Trophoblast cell (in vitro differentiated cells and primary cell): ENCODE measurements around the gene ICAM5.

Experiments
- DNase-seq, 2 donors: peaks; one replicate each; pipeline ENCODE4 v3.0.0-alpha.2; 2016
- H2AFZ ChIP-seq: 2 replicates; pipeline ENCODE4 v1.6.1; 2013; ENCODE audit warnings: low read length, moderate library complexity, mild to moderate bottlenecking; ENCODE audit not compliant: insufficient read depth, poor library complexity
- H2AK5ac ChIP-seq: 2 replicates; pipeline ENCODE4 v1.6.1; 2013; ENCODE audit warnings: mild to moderate bottlenecking, low read length
- H2BK120ac ChIP-seq: 2 replicates; pipeline ENCODE4 v1.6.1; 2013; ENCODE audit warnings: low read length, mild to moderate bottlenecking, moderate library complexity; ENCODE audit not compliant: insufficient read depth, poor library complexity
- H2BK12ac ChIP-seq: 2 replicates; pipeline ENCODE4 v1.6.1; 2013; ENCODE audit warnings: mild to moderate bottlenecking, low read length, moderate library complexity
- H2BK5ac ChIP-seq: 2 replicates; pipeline ENCODE4 v1.6.1; 2013; ENCODE audit warnings: low read length, low read depth, moderate library complexity, mild to moderate bottlenecking; ENCODE audit not compliant: poor library complexity
- H3K14ac ChIP-seq: 2 replicates; pipeline ENCODE4 v1.6.1; 2013; ENCODE audit warnings: mild to moderate bottlenecking, low read length
- H3K18ac ChIP-seq: 2 replicates; pipeline ENCODE4 v1.6.1; 2013; ENCODE audit warnings: mild to moderate bottlenecking, low read length
- H3K23ac ChIP-seq: 2 replicates; pipeline ENCODE4 v1.6.1; 2013; ENCODE audit warnings: low read length
- H3K27ac ChIP-seq: 2 replicates; pipeline ENCODE4 v1.5.1; 2013; ENCODE audit warnings: low read depth, mild to moderate bottlenecking, inconsistent platforms, low read length, moderate library complexity
- H3K27me3 ChIP-seq: 2 replicates; pipeline ENCODE4 v1.6.1; 2013; ENCODE audit warnings: inconsistent platforms, mild to moderate bottlenecking, low read length, moderate library complexity; ENCODE audit not compliant: insufficient read depth
- H3K36me3 ChIP-seq, 2 experiments: 1 replicate in 1 of 2; 2 replicates in 1 of 2; pipeline ENCODE4 v1.6.1; 2013; ENCODE audit warnings: low read length in 2 of 2, mild to moderate bottlenecking in 2 of 2, moderate library complexity in 1 of 2; ENCODE audit not compliant: insufficient read depth in 2 of 2, control insufficient read depth in 1 of 2
- H3K4ac ChIP-seq: 2 replicates; pipeline ENCODE4 v1.6.1; 2013; ENCODE audit warnings: low read depth, mild to moderate bottlenecking, low read length, moderate library complexity
- H3K4me1 ChIP-seq, 2 experiments: 1 replicate in 1 of 2; 2 replicates in 1 of 2; pipeline ENCODE4 v1.6.1; 2013; ENCODE audit warnings: low read length in 2 of 2, mild to moderate bottlenecking in 2 of 2, moderate library complexity in 1 of 2; ENCODE audit not compliant: insufficient read depth in 2 of 2, control insufficient read depth in 1 of 2
- H3K4me2 ChIP-seq: 2 replicates; pipeline ENCODE4 v1.6.1; 2013; ENCODE audit warnings: inconsistent platforms, mild to moderate bottlenecking, low read length, moderate library complexity
- H3K4me3 ChIP-seq: 2 replicates; pipeline ENCODE4 v1.5.1; 2013; ENCODE audit warnings: mild to moderate bottlenecking, low read depth, low read length, inconsistent platforms
- H3K79me1 ChIP-seq: one replicate; pipeline ENCODE4 v1.6.1; 2013; ENCODE audit warnings: low read length
- H3K79me2 ChIP-seq: 2 replicates; pipeline ENCODE4 v1.6.1; 2013; ENCODE audit warnings: low read length, mild to moderate bottlenecking; ENCODE audit not compliant: control insufficient read depth, insufficient read depth, poor library complexity
- H3K9ac ChIP-seq: 2 replicates; pipeline ENCODE4 v1.6.1; 2013; ENCODE audit warnings: mild to moderate bottlenecking, low read length
- H3K9me3 ChIP-seq: 2 replicates; pipeline ENCODE4 v1.6.1; 2013; ENCODE audit warnings: low read depth, mild to moderate bottlenecking, control low read depth, inconsistent platforms, low read length; ENCODE audit not compliant: insufficient read depth
- H4K12ac ChIP-seq: 2 replicates; pipeline ENCODE4 v1.6.1; 2013; ENCODE audit warnings: low read depth, mild to moderate bottlenecking, low read length, moderate library complexity
- H4K8ac ChIP-seq: 2 replicates; pipeline ENCODE4 v1.6.1; 2013; ENCODE audit warnings: low read depth, mild to moderate bottlenecking, low read length, moderate library complexity
- H4K91ac ChIP-seq: one replicate; pipeline ENCODE4 v1.6.1; 2013; ENCODE audit warnings: low read depth, mild to moderate bottlenecking, low read length, moderate library complexity
- WGBS: extraction: QIAGEN DNeasy Blood & Tissue Kit; methylation state at CpG from one replicate; pipeline ENCODE4 v1.1.7; 2013; ENCODE audit warnings: missing lambda C conversion rate; ENCODE audit not compliant: insufficient read length, insufficient coverage; ENCODE audit errors: extremely low coverage; 5-methylcytosine and 5-hydroxymethylcytosine counted together

ICAM5 gene

DNA sequence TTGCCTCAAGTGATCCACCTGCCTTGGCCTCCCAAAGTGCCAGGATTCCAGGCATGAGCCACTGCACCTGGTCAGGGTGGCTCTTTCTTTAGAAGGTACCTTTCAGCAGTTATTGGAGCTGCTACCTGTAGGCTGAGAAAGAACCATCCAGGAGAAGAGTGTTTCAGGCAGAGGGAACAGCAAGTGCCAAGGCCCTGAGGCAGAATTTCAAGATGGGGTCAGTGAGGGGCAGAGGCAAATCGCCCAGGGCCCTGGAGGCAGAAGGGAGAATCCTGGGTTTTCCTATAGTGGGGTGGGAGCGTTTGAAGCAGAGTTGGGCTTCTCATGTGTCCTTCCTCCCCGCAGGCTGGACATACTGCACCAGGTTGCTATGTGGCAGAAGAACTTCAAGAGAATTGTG is 35.5 kb upstream of the ICAM5 start:
- Histone ChIP-seq H2BK120ac (no peak overlapping the region), H3K9ac (no peak overlapping the region), H3K79me1 (peaks cover 7% of the 10 kb centered on the region), H3K9me3 (no peaks in the 10 kb centered on the region), H3K79me2 (peaks cover 3% of the 10 kb centered on the region), H4K8ac (no peak overlapping the region), H3K14ac (no peak overlapping the region), H3K4me1 (peaks cover 0 to 3% of the 10 kb centered on the region in 2 experiments), H2AK5ac (no peak overlapping the region), H3K4ac (no peak overlapping the region), H2AFZ (no peak overlapping the region), H3K4me3 (no peak overlapping the region), H3K18ac (no peak overlapping the region), H2BK12ac (no peak overlapping the region), H3K4me2 (no peak overlapping the region), H3K23ac (no peak overlapping the region), H2BK5ac (no peak overlapping the region), H4K12ac (no peak overlapping the region), H3K36me3 (peaks cover 29 to 40% of the 10 kb centered on the region in 2 experiments), H3K27me3 (no peaks in the 10 kb centered on the region), H3K27ac (no peak overlapping the region), H4K91ac (no peak overlapping the region)
- no CpG with 5 or more reads among the region's 3 CpGs for WGBS
- no peak for DNase-seq

DNA sequence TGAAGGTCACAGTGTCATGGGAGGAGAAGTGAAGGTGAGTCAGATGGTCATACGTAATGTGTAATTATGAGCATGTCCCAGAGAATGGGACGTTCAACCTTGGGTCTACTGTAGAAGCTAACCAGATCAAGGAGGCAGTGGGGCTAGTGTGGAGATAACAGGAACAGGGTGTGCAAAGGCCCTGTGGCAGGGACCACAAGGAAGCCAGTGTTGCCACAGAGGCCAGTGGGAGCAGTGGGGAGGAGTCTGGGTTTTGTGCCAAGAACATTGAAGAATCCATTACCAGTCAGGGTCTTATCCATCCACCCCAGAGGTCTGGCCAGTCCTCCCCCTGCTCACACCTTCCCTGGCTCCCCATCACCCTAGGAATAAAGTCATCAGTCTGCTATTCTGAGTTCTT is 34.4 kb upstream of the ICAM5 start:
- Histone ChIP-seq H2BK12ac (no peak overlapping the region), H3K4me2 (no peak overlapping the region), H3K79me1 (peaks cover 7% of the 10 kb centered on the region), H3K4me3 (no peak overlapping the region), H3K27me3 (no peaks in the 10 kb centered on the region), H3K23ac (no peak overlapping the region), H2AK5ac (no peak overlapping the region), H3K4me1 (peaks cover 0 to 3% of the 10 kb centered on the region in 2 experiments), H4K8ac (no peak overlapping the region), H4K12ac (no peak overlapping the region), H3K36me3 (peaks cover 36 to 46% of the 10 kb centered on the region in 2 experiments), H3K9ac (no peak overlapping the region), H3K18ac (no peak overlapping the region), H2BK5ac (no peak overlapping the region), H3K27ac (no peak overlapping the region), H4K91ac (no peak overlapping the region), H3K9me3 (no peaks in the 10 kb centered on the region), H3K79me2 (peaks cover 3% of the 10 kb centered on the region), H3K14ac (no peak overlapping the region), H2AFZ (no peak overlapping the region), H2BK120ac (no peak overlapping the region), H3K4ac (no peak overlapping the region)
- WGBS, result no CpG with 5 or more reads among the region's 2 CpGs
- no peak for DNase-seq

DNA sequence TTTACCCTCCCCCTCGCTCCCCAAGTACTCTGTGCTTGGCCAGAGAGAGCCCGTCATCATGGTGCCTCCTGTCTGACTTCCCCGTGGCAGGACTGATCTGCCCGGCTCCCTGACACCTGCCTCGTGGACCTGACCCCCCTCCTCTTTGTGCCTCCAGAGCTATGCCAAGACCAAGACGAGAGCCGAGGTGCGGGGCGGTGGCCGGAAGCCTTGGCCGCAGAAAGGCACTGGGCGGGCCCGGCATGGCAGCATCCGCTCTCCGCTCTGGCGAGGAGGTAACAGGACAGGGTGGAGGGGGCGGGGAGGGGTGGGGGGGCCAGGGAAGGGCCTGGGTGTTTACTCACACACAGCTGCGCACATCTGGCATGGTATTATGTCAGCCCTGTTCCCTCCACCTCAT is 33.2 kb upstream of the ICAM5 start:
- Histone ChIP-seq H2AFZ (no peak overlapping the region), H3K9ac (no peak overlapping the region), H3K18ac (no peak overlapping the region), H3K4me2 (no peak overlapping the region), H3K23ac (no peak overlapping the region), H3K4me1 (peaks cover 0 to 3% of the 10 kb centered on the region in 2 experiments), H2BK5ac (no peak overlapping the region), H3K27me3 (no peaks in the 10 kb centered on the region), H2BK120ac (no peak overlapping the region), H3K79me1 (peaks cover 7% of the 10 kb centered on the region), H3K4me3 (no peak overlapping the region), H4K12ac (no peak overlapping the region), H2BK12ac (no peak overlapping the region), H4K8ac (no peak overlapping the region), H3K4ac (no peak overlapping the region), H3K27ac (no peak overlapping the region), H2AK5ac (no peak overlapping the region), H3K79me2 (peaks cover 3% of the 10 kb centered on the region), H3K36me3 (peaks cover 36 to 46% of the 10 kb centered on the region in 2 experiments), H4K91ac (no peak overlapping the region), H3K9me3 (no peaks in the 10 kb centered on the region), H3K14ac (no peak overlapping the region)
- DNase-seq, result no peak
- WGBS, result no CpG with 5 or more reads among the region's 18 CpGs

DNA sequence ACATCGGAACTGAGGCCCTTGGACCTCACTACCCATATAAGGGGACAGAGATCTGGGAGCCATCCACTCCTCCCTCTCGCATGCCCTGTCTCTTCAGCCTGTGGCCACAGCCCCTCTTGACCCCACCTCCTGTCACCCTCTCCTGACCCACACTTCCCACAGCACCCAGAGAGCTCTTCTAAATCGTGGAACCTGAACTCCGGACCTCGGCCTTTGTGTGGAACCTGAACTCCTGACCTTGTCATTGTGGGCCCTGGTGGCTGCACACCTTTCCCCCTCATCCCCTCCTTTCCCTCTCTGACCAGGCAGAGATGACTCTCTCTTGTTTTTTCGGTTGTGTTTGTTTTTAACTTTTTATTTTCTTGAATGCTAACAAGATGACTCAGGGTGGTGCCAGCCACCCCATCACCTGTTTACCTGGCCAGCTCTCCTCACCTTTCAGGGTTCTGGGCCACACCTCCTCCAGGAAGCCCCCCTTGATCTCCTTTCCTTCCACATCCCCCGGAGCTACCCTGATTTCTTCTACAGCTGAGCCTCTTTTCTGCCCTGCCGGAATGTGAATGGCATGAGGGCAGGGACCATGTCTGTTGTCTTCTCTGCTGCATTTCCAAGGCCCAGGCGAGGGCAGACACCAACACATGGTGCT is 32.7 kb upstream of the ICAM5 start:
- H3K14ac ChIP-seq, result no peak overlapping the region
- no peaks in the 10 kb centered on the region for H3K9me3 ChIP-seq
- H2AK5ac ChIP-seq, result no peak overlapping the region
- no peak overlapping the region for H3K9ac ChIP-seq
- no peak overlapping the region for H3K18ac ChIP-seq
- H3K36me3 ChIP-seq, result peaks cover 36 to 46% of the 10 kb centered on the region in 2 experiments
- H3K27me3 ChIP-seq, result no peaks in the 10 kb centered on the region
- H4K91ac ChIP-seq, result no peak overlapping the region
- peaks cover 0 to 3% of the 10 kb centered on the region in 2 experiments for H3K4me1 ChIP-seq
- H3K4ac ChIP-seq, result no peak overlapping the region
- DNase-seq, result no peak
- no peak overlapping the region for H4K8ac ChIP-seq
- H3K4me3 ChIP-seq, result no peak overlapping the region
- H2BK120ac ChIP-seq, result no peak overlapping the region
- H3K27ac ChIP-seq, result no peak overlapping the region
- no peak overlapping the region for H3K4me2 ChIP-seq
- peaks cover 4% of the 10 kb centered on the region for H3K79me1 ChIP-seq
- WGBS, result no CpG with 5 or more reads among the region's 9 CpGs
- no peak overlapping the region for H3K23ac ChIP-seq
- H2AFZ ChIP-seq, result no peak overlapping the region
- no peak overlapping the region for H2BK12ac ChIP-seq
- no peak overlapping the region for H2BK5ac ChIP-seq
- H4K12ac ChIP-seq, result no peak overlapping the region
- H3K79me2 ChIP-seq, result peaks cover 3% of the 10 kb centered on the region
